GM19099 (cell line): ENCODE data around the gene ZNF682.

ENCODE experiments used
- POLR2A ChIP-seq: IDR thresholded peaks from 3 replicates; pipeline ENCODE4 v1.6.1; 2011; ENCODE audit warnings: low read depth; ENCODE audit not compliant: insufficient read length; ENCODE audit errors: extremely low read depth

The ZNF682 gene

GRCh38 chr19:20039203-20039723, at the start of gene ZNF682:
Gene ZNF682, minus strand, starts transcription at chr19:20039505. Its CDS starts 160 bp downstream, at chr19:20039345.
- peak; percentile 67 for TF ChIP-seq POLR2A

- no peak for TF ChIP-seq POLR2A
Observed at GRCh38 chr19:20080656-20081055, 41.4 kb upstream of the ZNF682 start.

- TF ChIP-seq POLR2A, result no peak
Observed at GRCh38 chr19:20079476-20079875, 40.2 kb upstream of the ZNF682 start.

GRCh38 chr19:20078581-20079031, 39.3 kb upstream of the ZNF682 start:
- no peak for TF ChIP-seq POLR2A

GRCh38 chr19:20077791-20078463, 38.6 kb upstream of the ZNF682 start, which contains the start of gene ZNF90:
Gene ZNF90, plus strand, starts transcription at chr19:20078000. Its CDS starts 133 bp downstream, at chr19:20078133.
- peak; percentile 46 for TF ChIP-seq POLR2A

GRCh38 chr19:20072936-20073335, 33.6 kb upstream of the ZNF682 start:
- no peak for TF ChIP-seq POLR2A

- no peak for TF ChIP-seq POLR2A
Observed at GRCh38 chr19:20070691-20071090, 31.4 kb upstream of the ZNF682 start.

GRCh38 chr19:20067943-20068342, 28.6 kb upstream of the ZNF682 start:
- no peak for TF ChIP-seq POLR2A

- no peak for TF ChIP-seq POLR2A
Observed at GRCh38 chr19:20066861-20067260, 27.6 kb upstream of the ZNF682 start.

- TF ChIP-seq POLR2A, result no peak
Observed at GRCh38 chr19:20060282-20060681, 21.0 kb upstream of the ZNF682 start.

GRCh38 chr19:20051841-20052768, 12.8 kb upstream of the ZNF682 start:
- peak; percentile 29 for TF ChIP-seq POLR2A

GRCh38 chr19:20044663-20045062, 5.4 kb upstream of the ZNF682 start:
- TF ChIP-seq POLR2A, result no peak

GRCh38 chr19:20038358-20039202, 725 bp downstream of the ZNF682 start:
- no peak for TF ChIP-seq POLR2A

GRCh38 chr19:20035935-20036334, 3.4 kb downstream of the ZNF682 start:
- no peak for TF ChIP-seq POLR2A
